PC-3 (cell line): ENCODE measurements around the gene AFM. TPM values are rescaled to one million over a fixed set of nuclear protein-coding genes. Genes with fewer than 3 reads are reported as not detected.

Source experiments
- ATAC-seq: fragments of 200-7000 bp; cut with Tn5 transposase; 2 replicates; pipeline ENCODE4 v1.9.1; 2020; ENCODE audit warnings: mild to moderate bottlenecking, moderate library complexity
- BruUV-seq: library from RNA; stranded (reverse); fragments of 400-500 nt; replicated peaks from 2 replicates; lab custom pipeline; 2021; lab: Mats Ljungman, UMichigan
- CTCF ChIA-PET: fragments of 300-600 bp; sonication (Branson Sonifier 250); formaldehyde crosslinking; loops from one replicate; lab custom pipeline; 2022; ENCODE audit warnings: antibody characterized with exemption; lab: Charles Lee
- POLR2A ChIA-PET: fragments of 300-600 bp; sonication (Branson Sonifier 250); formaldehyde crosslinking; loops from one replicate; lab custom pipeline; 2022; ENCODE audit warnings: antibody characterized with exemption; ENCODE audit not compliant: unreplicated experiment; lab: Charles Lee
- DNase-seq: peaks from one replicate; pipeline ENCODE4 v3.0.0-alpha.2; 2015
- H2AFZ ChIP-seq: fragments of 300-600 bp; sonication (generic); 2 replicates; pipeline ENCODE4 v1.6.0; 2016; ENCODE audit warnings: antibody characterized with exemption, low read length
- H3F3A ChIP-seq: fragments of 300-600 bp; sonication (generic); one replicate; pipeline ENCODE4 v1.6.0; 2017; ENCODE audit warnings: antibody characterized with exemption, low read length, control low read depth, mild to moderate bottlenecking; ENCODE audit not compliant: unreplicated experiment
- H3K27ac ChIP-seq: fragments of 300-600 bp; sonication (generic); 2 replicates; pipeline ENCODE4 v1.5.1; 2016; ENCODE audit warnings: mild to moderate bottlenecking, low read length
- H3K27me3 ChIP-seq: fragments of 300-600 bp; sonication (generic); 2 replicates; pipeline ENCODE4 v1.6.1; 2016; ENCODE audit warnings: low read length, mixed read lengths
- H3K36me3 ChIP-seq: fragments of 300-600 bp; sonication (generic); 2 replicates; pipeline ENCODE4 v1.6.1; 2016; ENCODE audit warnings: low read depth, mixed run types, low read length, mixed read lengths
- H3K4me1 ChIP-seq: fragments of 300-600 bp; sonication (generic); 2 replicates; pipeline ENCODE4 v1.5.1; 2016; ENCODE audit warnings: low read length; ENCODE audit not compliant: insufficient read depth
- H3K4me2 ChIP-seq: fragments of 300-600 bp; sonication (generic); 2 replicates; pipeline ENCODE4 v1.6.0; 2016; ENCODE audit warnings: low read length
- H3K4me3 ChIP-seq: fragments of 300-600 bp; sonication (generic); 2 replicates; pipeline ENCODE4 v1.5.1; 2016; ENCODE audit warnings: mild to moderate bottlenecking, low read length, mixed read lengths
- H3K79me2 ChIP-seq: fragments of 300-600 bp; sonication (generic); 2 replicates; pipeline ENCODE4 v1.6.1; 2017; ENCODE audit warnings: low read length, mixed read lengths
- H3K9ac ChIP-seq: fragments of 300-600 bp; sonication (generic); 2 replicates; pipeline ENCODE4 v1.6.0; 2016; ENCODE audit warnings: mild to moderate bottlenecking, low read length
- H3K9me2 ChIP-seq: fragments of 300-600 bp; sonication (generic); replicated peaks from 2 replicates; pipeline ENCODE4 v1.6.1; 2016; ENCODE audit warnings: mixed run types, low read length, mixed read lengths
- H3K9me3 ChIP-seq: fragments of 300-600 bp; sonication (generic); 2 replicates; pipeline ENCODE4 v1.6.1; 2016; ENCODE audit warnings: low read length, mixed read lengths
- H4K20me1 ChIP-seq: fragments of 300-600 bp; sonication (generic); 2 replicates; pipeline ENCODE4 v1.6.1; 2016; ENCODE audit warnings: low read length, mixed read lengths
- EZH2 ChIP-seq: fragments of 300-600 bp; sonication (generic); IDR thresholded peaks from one replicate; pipeline ENCODE4 v1.6.1; 2017; ENCODE audit warnings: antibody characterized with exemption, mild to moderate bottlenecking, low read length; ENCODE audit not compliant: unreplicated experiment
- EZH2phosphoT487 ChIP-seq: fragments of 300-600 bp; sonication (generic); IDR thresholded peaks from 2 replicates; pipeline ENCODE4 v1.6.1; 2018; ENCODE audit warnings: mild to moderate bottlenecking, antibody characterized with exemption, low read length, borderline replicate concordance
- intact Hi-C: fragments of 100-400 bp; cut with micrococcal nuclease; formaldehyde crosslinking; loops from 2 replicates; pipeline ENCODE4 v1.9.0; 2023
- total RNA-seq: library from RNA; depleted of rRNA; stranded (reverse); fragments of >200 nt; gene quantifications from 2 replicates; pipeline ENCODE4 v1.2.3, GENCODE V29; 2014
- TF ChIP-seq, protein P1 (sequence below): fragments of 300-600 bp; sonication (generic); conservative IDR thresholded peaks from 2 replicates; pipeline ENCODE4 v1.5.1; 2017; ENCODE audit warnings: antibody characterized with exemption, low read depth, mild to moderate bottlenecking, low read length

The AFM gene
- total RNA-seq, 1 experiment from 2014 or later: not detected

DNA sequence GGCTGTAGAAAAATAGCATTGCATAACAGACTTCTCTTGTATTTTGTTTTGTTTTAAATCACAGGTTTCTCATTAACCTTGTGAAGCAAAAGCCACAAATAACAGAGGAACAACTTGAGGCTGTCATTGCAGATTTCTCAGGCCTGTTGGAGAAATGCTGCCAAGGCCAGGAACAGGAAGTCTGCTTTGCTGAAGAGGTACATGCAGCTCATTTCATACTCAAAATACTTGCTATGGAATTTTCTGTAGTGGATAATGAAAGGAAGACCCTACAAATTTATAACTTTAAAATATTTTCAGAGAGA, 27.9 kb upstream of the AFM start:
- CTCF ChIA-PET: no interaction called here

DNA sequence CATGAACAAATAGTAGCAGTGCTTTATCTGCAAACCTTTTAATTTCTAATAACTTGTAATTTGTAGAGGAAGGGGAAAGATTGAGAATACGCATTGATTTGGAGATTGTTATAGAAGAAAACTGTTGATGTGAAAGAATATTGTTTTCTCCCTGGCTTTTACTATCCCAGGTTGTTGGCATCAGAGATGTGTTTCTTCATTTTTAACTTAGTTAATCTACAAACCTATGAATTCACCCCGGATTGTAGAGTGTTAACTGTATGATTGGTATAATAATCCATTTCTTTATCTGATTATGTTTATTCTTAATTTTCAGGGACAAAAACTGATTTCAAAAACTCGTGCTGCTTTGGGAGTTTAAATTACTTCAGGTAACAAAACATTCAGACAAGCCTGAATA, 26.6 kb upstream of the AFM start:
- Histone ChIP-seq H3K9ac (no peak overlapping the region), H3F3A (no peaks in the 10 kb centered on the region), H3K36me3 (no peaks in the 10 kb centered on the region), H3K27ac (no peak overlapping the region), H2AFZ (no peak overlapping the region), H3K9me3 (no peaks in the 10 kb centered on the region), H3K79me2 (no peaks in the 10 kb centered on the region), H3K4me1 (peaks cover 11% of the 10 kb centered on the region; the same call in 1 of the 2 replicates), H3K4me2 (no peak overlapping the region), H4K20me1 (no peaks in the 10 kb centered on the region), H3K9me2 (no peaks in the 10 kb centered on the region), H3K27me3 (peaks cover 37% of the 10 kb centered on the region), H3K4me3 (no peak overlapping the region)
- intact Hi-C loops: no loop called here
- CTCF ChIA-PET: no interaction called here
- ATAC-seq: no peak
- no TSS peak for BruUV-seq
- POLR2A ChIA-PET: no interaction called here
- TF ChIP-seq EZH2 (no peak), EZH2phosphoT487 (no peak)
- TF ChIP-seq, protein P1, sequence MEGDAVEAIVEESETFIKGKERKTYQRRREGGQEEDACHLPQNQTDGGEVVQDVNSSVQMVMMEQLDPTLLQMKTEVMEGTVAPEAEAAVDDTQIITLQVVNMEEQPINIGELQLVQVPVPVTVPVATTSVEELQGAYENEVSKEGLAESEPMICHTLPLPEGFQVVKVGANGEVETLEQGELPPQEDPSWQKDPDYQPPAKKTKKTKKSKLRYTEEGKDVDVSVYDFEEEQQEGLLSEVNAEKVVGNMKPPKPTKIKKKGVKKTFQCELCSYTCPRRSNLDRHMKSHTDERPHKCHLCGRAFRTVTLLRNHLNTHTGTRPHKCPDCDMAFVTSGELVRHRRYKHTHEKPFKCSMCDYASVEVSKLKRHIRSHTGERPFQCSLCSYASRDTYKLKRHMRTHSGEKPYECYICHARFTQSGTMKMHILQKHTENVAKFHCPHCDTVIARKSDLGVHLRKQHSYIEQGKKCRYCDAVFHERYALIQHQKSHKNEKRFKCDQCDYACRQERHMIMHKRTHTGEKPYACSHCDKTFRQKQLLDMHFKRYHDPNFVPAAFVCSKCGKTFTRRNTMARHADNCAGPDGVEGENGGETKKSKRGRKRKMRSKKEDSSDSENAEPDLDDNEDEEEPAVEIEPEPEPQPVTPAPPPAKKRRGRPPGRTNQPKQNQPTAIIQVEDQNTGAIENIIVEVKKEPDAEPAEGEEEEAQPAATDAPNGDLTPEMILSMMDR: no peak
- DNase-seq: no peak

More for the DNA sequence above, 27.9 kb upstream of the AFM start:
- H3K9me3 ChIP-seq: no peaks in the 10 kb centered on the region
- no TSS peak for BruUV-seq
- H3K9me2 ChIP-seq: no peaks in the 10 kb centered on the region
- peaks cover 40% of the 10 kb centered on the region for H3K27me3 ChIP-seq
- H3K36me3 ChIP-seq: no peaks in the 10 kb centered on the region
- H3F3A ChIP-seq: no peaks in the 10 kb centered on the region
- H3K9ac ChIP-seq: no peak overlapping the region
- TF ChIP-seq, protein P1: no peak
- TF ChIP-seq EZH2 (no peak), EZH2phosphoT487 (no peak)
- POLR2A ChIA-PET: no interaction called here
- no peak overlapping the region for H2AFZ ChIP-seq
- no peak for DNase-seq
- no peaks in the 10 kb centered on the region for H3K79me2 ChIP-seq
- no peak overlapping the region for H3K4me3 ChIP-seq
- intact Hi-C loops: no loop called here
- no peaks in the 10 kb centered on the region for H4K20me1 ChIP-seq
- ATAC-seq: no peak
- peaks cover 11% of the 10 kb centered on the region; the same call in 1 of the 2 replicates for H3K4me1 ChIP-seq
- no peak overlapping the region for H3K4me2 ChIP-seq
- no peak overlapping the region for H3K27ac ChIP-seq

DNA sequence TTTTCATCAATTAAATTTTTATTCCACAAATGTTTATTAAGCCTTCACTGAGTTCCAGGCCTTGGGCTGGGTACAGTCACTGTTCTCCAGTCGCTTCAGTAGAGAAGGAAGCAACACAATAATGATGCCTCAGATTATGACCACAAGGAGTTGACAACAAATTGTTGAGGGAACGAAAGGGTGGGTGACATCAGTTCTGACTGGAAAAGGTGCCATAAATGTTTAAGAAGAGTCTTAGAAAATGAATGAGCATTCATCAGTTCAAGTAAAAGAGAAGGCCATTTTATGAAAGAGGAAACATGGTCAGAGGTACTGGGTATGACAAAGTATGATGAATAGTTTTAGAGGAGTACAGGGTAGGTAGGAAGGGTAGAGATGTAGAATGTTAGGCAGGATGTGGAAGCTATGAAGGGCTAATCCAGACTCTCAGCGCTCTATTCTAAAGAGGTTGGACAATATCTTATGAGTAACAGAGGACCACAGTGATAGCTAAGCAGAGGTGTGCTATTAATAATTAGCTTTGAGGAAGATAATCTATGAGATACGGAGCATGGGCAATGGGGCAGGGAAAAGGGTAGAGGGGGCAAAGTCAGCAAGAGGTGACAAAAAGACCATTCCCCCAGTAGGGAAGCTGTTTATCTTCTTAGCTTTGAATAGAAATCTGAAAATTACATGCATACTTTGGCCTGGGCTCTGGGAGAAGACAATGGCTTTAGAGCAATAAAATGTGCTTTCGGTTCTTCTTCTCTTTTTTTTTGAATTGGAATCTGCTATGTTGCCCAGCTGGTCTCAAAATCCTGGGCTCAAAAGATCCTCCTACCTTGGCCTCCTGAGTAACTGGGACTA, 25.1 kb upstream of the AFM start:
- H3K79me2 ChIP-seq: no peaks in the 10 kb centered on the region
- ChIA-PET POLR2A (no interaction called here), CTCF (no interaction called here)
- peaks cover 37% of the 10 kb centered on the region for H3K27me3 ChIP-seq
- H2AFZ ChIP-seq: no peak overlapping the region
- BruUV-seq: no TSS peak
- H3K4me1 ChIP-seq: no peaks in the 10 kb centered on the region
- no peak overlapping the region for H3K4me2 ChIP-seq
- H3K36me3 ChIP-seq: no peaks in the 10 kb centered on the region
- TF ChIP-seq EZH2phosphoT487 (no peak), EZH2 (no peak)
- TF ChIP-seq, protein P1: no peak
- H3K27ac ChIP-seq: no peak overlapping the region
- no peaks in the 10 kb centered on the region for H4K20me1 ChIP-seq
- intact Hi-C loops: no loop called here
- no peaks in the 10 kb centered on the region for H3F3A ChIP-seq
- no peaks in the 10 kb centered on the region for H3K9me2 ChIP-seq
- DNase-seq (no peak), ATAC-seq (no peak)
- no peaks in the 10 kb centered on the region for H3K9me3 ChIP-seq
- H3K4me3 ChIP-seq: no peak overlapping the region
- H3K9ac ChIP-seq: no peak overlapping the region
